NCI-H2196 (cell line): Measurements from ENCODE around the gene ACYP2.
"Not testable (repeated sequence)": the region's sequence is repeated elsewhere in the genome, so short reads cannot be mapped to it uniquely, and the experiment has no call there.

Experiments
- DNase-seq: peaks from one replicate; lab custom pipeline; 2025; ENCODE audit not compliant: unreplicated experiment; lab: John Stamatoyannopoulos, UW

Gene ACYP2

GRCh38 chr2:54097124-54097523, 18.3 kb upstream of the ACYP2 start:
- no peak for DNase-seq

GRCh38 chr2:54099370-54099769, 16.0 kb upstream of the ACYP2 start:
- no peak for DNase-seq

DNA sequence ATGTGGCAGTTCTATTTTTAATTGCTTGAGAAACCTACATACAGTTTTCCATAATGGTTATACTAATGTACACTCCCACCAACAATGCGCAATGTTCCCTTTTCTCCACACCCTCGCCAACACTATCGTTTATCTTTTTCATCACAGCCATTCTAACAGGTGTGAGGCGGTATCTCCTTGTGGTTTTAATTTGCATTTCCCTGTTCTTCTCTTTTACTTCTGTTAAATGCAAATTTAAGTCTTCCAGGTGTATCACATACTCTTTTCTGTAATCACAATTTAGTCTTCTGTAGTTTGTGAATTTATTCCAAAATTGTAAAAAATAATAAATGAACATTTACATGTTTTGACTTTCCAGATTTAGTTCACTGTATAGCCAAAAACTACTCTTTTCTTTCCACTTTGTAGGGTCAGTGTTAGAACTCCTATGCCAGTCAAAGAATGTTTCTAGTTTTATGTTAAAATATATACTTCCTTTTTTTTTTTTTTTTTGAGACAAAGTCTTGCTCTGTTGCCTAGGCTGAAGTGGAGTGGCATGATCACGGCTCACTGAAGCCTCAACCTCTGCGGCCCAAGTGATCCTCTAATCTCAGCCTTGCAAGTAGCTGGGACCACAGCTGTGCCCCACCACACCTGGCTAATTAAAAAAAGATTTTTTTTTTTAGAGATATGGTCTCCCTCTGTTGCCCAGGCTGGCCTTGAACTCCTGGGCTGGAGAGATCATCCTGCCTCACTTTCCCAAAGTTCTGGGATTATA, 15.4 kb upstream of the ACYP2 start:
- DNase-seq: no peak

GRCh38 chr2:54100772-54101171, 14.6 kb upstream of the ACYP2 start:
- DNase-seq: no peak

DNA sequence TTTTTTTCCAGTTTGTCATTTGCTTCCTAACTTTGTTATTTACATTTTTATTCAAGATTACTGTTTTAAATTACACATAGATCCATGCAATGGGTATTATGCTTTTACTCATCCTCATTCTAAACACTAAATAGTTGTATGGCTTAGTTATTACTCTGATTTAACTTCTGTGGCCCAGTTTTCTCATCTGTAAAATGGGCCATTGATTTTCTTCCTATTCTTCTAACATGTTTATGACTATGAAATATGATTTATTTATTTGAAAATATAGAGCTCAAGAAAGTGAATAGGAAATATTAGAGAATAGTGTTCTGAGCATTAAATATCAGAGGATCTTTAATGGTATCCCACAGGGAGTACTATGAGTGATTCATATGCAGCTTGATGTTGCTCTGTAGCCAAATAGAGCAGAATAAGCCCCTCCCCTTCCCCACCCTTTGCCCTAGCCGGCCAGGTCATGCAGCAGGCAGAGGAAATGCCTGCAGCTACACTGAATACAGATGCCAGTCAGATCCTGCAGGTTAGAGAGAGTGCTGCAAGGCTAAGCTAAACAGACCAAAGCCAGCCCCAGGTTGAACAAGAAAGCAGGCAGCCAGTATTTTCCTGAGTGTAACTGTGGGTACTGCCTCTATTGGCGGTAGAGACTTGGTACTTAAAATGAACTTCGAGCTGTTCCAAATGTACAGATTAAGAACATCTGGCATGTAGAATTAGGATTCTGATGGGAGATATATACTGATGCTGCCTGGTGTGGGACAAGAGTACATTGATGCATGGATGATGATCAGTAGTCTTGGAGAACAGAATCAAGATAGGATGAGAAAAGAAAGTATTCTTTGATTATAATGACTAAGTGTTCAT, 11.7 kb upstream of the ACYP2 start:
- peak; percentile 5 for DNase-seq

DNA sequence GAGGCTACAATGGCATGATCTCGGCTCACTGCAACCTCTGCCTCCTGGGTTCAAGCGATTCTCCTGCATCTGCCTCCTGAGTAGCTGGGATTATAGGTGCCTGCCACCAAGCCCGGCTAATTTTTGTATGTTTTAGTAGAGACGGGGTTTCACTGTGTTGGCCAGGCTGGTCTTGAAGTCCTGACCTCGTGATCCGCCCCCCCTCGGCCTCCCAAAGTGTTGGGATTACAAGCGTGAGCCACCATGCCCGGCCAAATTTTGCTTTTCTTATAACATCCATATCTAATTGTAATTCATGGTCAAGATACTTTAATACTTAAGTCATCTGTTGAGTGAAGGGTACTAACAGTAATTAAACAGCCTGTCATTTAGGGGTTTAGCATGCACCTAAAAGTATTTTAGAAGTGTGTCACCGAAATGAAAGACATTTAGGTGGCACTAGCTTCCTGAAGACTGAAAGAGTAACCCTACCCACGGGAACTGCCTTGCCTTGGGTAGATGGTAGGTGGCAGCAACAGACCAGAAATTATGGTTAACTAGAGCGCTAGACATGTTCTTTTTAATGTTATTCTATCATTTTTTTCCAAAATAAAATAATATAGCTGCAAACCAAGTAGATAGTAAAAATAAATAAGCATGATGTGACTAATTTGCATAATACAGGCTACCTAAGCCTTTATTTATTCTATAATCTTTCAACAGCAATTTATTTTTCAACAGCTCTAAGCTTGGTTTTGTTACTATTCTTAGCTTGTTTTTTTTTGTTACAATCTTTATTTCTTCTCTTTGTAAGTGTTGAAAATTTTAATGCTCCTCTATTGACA, 8.6 kb upstream of the ACYP2 start:
- peak; percentile 8 for DNase-seq

- no peak for DNase-seq
Observed at GRCh38 chr2:54107455-54107764, 8.0 kb upstream of the ACYP2 start.

DNA sequence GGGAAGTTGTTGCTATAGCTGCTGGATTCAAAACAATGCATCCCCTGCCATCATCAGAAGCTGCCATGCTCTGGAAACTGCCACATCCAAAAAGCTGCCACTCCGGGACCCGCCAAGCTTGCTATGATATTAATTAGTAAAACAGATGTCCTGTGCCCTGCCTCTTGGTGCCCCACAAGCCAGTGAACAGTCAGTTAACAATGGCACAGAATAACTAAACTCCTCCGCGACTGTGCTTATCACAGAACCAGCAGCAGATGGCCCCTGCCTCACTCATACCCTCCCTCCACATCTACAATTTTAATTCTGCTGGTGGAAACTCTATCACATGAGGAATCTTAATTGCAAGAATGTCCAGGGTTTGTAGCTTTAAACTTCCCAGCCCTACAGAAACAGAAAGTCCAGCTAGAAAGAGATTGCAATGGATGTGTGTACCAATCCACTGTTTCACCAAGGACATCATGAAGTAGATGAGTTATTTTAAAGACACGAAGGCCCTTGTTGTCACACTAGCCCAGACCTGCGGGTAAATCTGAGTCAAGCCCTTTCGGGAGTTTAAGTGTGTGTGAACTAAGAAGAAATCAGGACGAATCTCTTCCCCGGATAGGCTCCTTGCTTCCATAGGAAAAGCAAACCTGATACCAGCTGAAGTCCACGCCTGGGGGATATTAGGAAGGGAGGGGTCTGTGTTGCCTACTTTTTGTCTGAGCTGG, 7.4 kb upstream of the ACYP2 start:
- DNase-seq: no peak

GRCh38 chr2:54109848-54110247, 5.6 kb upstream of the ACYP2 start:
- no peak for DNase-seq

DNA sequence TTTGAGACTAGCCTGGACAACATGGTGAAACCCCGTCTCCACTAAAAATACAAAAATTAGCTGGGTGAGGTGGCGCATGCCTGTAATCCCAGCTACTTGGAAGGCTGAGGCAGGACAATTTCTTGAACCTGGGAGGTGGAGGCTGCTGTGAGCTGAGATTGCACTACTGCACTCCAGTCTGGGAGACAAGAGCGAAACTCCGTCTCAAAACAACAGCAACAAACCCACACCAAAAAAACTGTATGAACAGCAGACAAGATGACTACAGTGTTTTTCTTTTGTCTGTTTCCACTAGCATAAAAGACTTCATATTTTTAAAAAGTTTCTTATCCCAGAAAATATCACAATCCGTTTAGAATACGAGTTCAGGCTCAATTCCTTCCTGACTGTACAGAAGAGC, 936 bp upstream of the ACYP2 start:
- not testable (repeated sequence) for DNase-seq

DNA sequence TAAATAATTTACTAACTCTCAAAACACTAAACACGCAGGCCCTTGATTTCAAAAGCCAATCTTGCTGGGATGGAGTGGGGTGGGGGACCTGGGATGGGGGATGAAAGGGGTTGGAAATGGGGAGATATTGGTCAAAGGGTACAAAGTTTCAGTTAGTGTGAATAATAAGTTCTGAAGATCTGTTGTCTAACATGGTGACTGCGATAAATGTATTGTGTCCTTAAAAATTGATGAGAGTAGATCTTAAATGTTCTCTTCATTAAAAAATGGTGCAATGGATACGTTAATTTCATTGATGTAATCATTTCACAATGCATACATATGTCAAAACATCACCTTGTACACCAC, 505 bp upstream of the ACYP2 start:
- DNase-seq: no peak

DNA sequence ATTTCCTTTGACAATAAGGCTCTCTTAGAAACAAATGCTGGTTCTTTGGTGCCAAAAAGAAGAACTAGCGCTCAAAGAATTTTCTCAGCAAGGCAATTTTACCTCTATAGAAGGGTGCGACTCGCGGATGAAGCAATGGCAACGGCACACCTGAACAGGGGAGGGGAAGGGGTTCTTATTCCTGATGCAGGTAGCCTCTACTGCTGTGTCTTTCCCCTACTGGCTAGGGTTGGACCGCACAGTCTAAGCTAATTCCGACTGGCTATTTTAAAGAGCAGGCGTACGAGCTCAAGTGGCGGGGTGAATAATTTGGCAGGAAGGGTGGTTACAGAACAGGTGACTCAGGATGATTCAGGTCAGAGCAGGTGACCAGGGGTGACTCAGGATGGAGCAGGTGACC, 1.2 kb downstream of the ACYP2 start:
- DNase-seq: not testable (repeated sequence)

DNA sequence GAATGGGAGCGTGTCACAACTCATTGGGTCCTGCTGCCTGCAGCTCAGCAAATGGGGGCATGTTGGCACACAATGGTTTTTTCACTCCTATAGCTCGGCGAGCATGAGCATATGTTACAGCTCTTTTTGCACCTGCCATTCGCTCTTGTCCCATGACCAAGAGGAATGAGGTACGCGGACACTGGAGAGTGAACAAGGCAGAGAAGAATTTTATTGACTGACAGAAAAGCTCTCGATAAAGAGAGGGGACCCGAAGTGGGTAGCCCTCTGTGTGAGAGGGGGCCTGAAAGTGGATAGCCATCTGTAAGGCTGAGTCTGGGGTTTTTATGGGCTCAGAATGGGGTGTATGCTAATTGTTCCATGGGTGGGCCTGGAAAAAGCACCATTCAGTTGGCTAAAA, 5.5 kb downstream of the ACYP2 start:
- no peak for DNase-seq

GRCh38 chr2:54122171-54122935, 6.9 kb downstream of the ACYP2 start:
- no peak for DNase-seq

GRCh38 chr2:54122939-54123338, 7.5 kb downstream of the ACYP2 start:
- no peak for DNase-seq

DNA sequence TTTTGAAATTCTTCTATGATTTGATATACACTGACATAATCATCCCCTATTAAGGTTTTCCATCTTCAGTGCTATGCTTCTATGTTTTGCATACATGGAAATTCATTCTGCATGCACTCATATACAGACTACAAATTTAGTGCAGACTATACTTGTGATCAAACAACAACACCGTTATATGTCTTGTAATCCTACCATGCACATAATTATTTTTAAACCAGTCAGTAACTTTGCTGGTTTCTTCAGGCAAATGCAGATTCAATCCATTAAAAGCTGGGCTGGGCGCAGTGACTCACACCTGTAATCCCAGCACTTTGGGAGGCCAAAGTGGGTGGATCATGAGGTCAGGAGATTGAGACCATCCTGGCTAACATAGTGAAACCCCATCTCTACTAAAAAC, 11.8 kb downstream of the ACYP2 start:
- not testable (repeated sequence) for DNase-seq

- no peak for DNase-seq
Observed at GRCh38 chr2:54133056-54133455, 17.6 kb downstream of the ACYP2 start.

GRCh38 chr2:54139210-54139609, 23.8 kb downstream of the ACYP2 start:
- no peak for DNase-seq

GRCh38 chr2:54143780-54144179, 28.4 kb downstream of the ACYP2 start:
- no peak for DNase-seq

DNA sequence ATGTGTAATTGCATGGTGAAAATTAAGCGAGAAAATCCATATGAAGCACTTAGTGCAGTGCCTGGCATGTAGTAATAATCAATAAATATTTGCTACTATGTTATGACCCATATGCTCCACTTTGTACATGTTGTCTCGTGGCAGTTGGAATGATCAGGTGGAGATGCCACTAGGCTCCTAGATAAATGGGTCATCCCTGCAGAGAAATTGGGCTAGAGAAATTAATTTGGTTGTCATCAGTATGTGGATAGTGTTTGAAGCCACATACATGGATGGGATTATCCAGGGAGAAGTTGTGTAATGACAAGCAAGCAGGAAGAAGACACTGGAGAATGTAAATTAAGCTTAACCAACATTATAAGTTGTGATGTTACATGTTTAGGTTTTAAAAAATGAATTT, 33.0 kb downstream of the ACYP2 start:
- DNase-seq: no peak
